Neural progenitor cell (in vitro differentiated cells): ENCODE measurements around the gene RHOXF1. TPM values are rescaled to one million over a fixed set of nuclear protein-coding genes. Genes with fewer than 3 reads are reported as not detected.
"Not testable (repeated sequence)": the region's sequence is repeated elsewhere in the genome, so short reads cannot be mapped to it uniquely, and the experiment has no call there.

Source experiments
- DNase-seq: peaks from one replicate; pipeline ENCODE4 v3.0.0-alpha.2; 2016; ENCODE audit warnings: low spot score
- H2AFZ ChIP-seq: fragments of 200-600 bp; sonication (generic); replicated peaks from 2 replicates; pipeline ENCODE4 v1.6.1; 2016; ENCODE audit warnings: antibody characterized with exemption
- H3F3A ChIP-seq: fragments of 200-600 bp; sonication (generic); 2 replicates; pipeline ENCODE4 v1.6.1; 2016; ENCODE audit warnings: antibody characterized with exemption, low read depth
- H3K27ac ChIP-seq: fragments of 200-600 bp; sonication (generic); 2 replicates; pipeline ENCODE4 v1.5.1; 2016; ENCODE audit warnings: mild to moderate bottlenecking
- H3K27me3 ChIP-seq: fragments of 200-600 bp; sonication (generic); 2 replicates; pipeline ENCODE4 v1.6.1; 2016; ENCODE audit warnings: mild to moderate bottlenecking, moderate library complexity
- H3K36me3 ChIP-seq: fragments of 200-600 bp; sonication (generic); 2 replicates; pipeline ENCODE4 v1.5.1; 2016
- H3K4me1 ChIP-seq: fragments of 200-600 bp; sonication (generic); 2 replicates; pipeline ENCODE4 v1.6.1; 2016; ENCODE audit warnings: mixed run types
- H3K4me2 ChIP-seq: fragments of 200-600 bp; sonication (generic); 2 replicates; pipeline ENCODE4 v1.6.1; 2016
- H3K4me3 ChIP-seq: fragments of 200-600 bp; sonication (generic); 2 replicates; pipeline ENCODE4 v1.5.1; 2016
- H3K79me2 ChIP-seq: fragments of 200-600 bp; sonication (generic); 2 replicates; pipeline ENCODE4 v1.6.1; 2016; ENCODE audit warnings: low read depth
- H3K9ac ChIP-seq: fragments of 200-600 bp; sonication (generic); 2 replicates; pipeline ENCODE4 v1.6.1; 2016
- H3K9me3 ChIP-seq: fragments of 200-600 bp; sonication (generic); 2 replicates; pipeline ENCODE4 v1.5.1; 2016; ENCODE audit warnings: low read depth
- H4K20me1 ChIP-seq: fragments of 200-600 bp; sonication (generic); 2 replicates; pipeline ENCODE4 v1.6.1; 2016; ENCODE audit warnings: low read depth
- H3K27ac Mint-ChIP-seq: 3 replicates; pipeline ENCODE4 v1.8.0; 2021; ENCODE audit warnings: mixed read lengths
- H3K27me3 Mint-ChIP-seq: 2 replicates; pipeline ENCODE4 v1.8.0; 2022; ENCODE audit warnings: low read depth, mild to moderate bottlenecking, inconsistent platforms, moderate library complexity, mixed read lengths; ENCODE audit not compliant: insufficient read depth
- H3K36me3 Mint-ChIP-seq: 3 replicates; pipeline ENCODE4 v1.8.0; 2021; ENCODE audit warnings: mixed read lengths
- H3K4me1 Mint-ChIP-seq: 3 replicates; pipeline ENCODE4 v1.8.0; 2021; ENCODE audit warnings: mixed read lengths
- H3K4me3 Mint-ChIP-seq: 3 replicates; pipeline ENCODE4 v1.8.0; 2021; ENCODE audit warnings: mild to moderate bottlenecking, moderate library complexity, mixed read lengths
- H3K9me3 Mint-ChIP-seq: 3 replicates; pipeline ENCODE4 v1.8.0; 2020; ENCODE audit warnings: mixed read lengths
- CTCF ChIP-seq: fragments of 200-600 bp; sonication (generic); IDR thresholded peaks from 2 replicates; pipeline ENCODE4 v1.5.1; 2017; ENCODE audit warnings: antibody characterized with exemption, mild to moderate bottlenecking
- EZH2 ChIP-seq: fragments of 200-600 bp; sonication (generic); IDR thresholded peaks from 2 replicates; pipeline ENCODE4 v1.6.1; 2017; ENCODE audit warnings: antibody characterized with exemption, mild to moderate bottlenecking, moderate library complexity
- EZH2phosphoT487 ChIP-seq: fragments of 200-600 bp; sonication (generic); IDR thresholded peaks from 2 replicates; pipeline ENCODE4 v1.6.1; 2017; ENCODE audit warnings: antibody characterized with exemption
- total RNA-seq: library from RNA; depleted of rRNA; stranded (reverse); fragments of >200 nt; gene quantifications from 2 replicates; pipeline ENCODE4 v1.2.3, GENCODE V29; 2015; ENCODE audit warnings: low replicate concordance

The RHOXF1 gene
- total RNA-seq, 1 donor from 2014 or later = not detected

GRCh38 chrX:120090208-120090607, 25.5 kb downstream of the RHOXF1 start:
- Histone ChIP-seq H3K27ac (no peak overlapping the region), H3K4me2 (no peak overlapping the region), H3K79me2 (no peaks in the 10 kb centered on the region), H3K27me3 (no peaks in the 10 kb centered on the region), H3K4me1 (no peaks in the 10 kb centered on the region), H4K20me1 (no peaks in the 10 kb centered on the region), H3K36me3 (no peaks in the 10 kb centered on the region), H3K9ac (no peak overlapping the region), H3F3A (no peaks in the 10 kb centered on the region), H3K4me3 (no peak overlapping the region), H3K9me3 (no peaks in the 10 kb centered on the region), H2AFZ (no peak overlapping the region)
- peaks cover 2% of the 10 kb centered on the region for H3K27me3 Mint-ChIP-seq
- TF ChIP-seq CTCF (peak; percentile 14), EZH2 (no peak)
- no peaks in the 10 kb centered on the region for H3K4me1 Mint-ChIP-seq
- no peaks in the 10 kb centered on the region for H3K9me3 Mint-ChIP-seq
- no peak overlapping the region for H3K27ac Mint-ChIP-seq
- H3K4me3 Mint-ChIP-seq = no peak overlapping the region
- H3K36me3 Mint-ChIP-seq = no peaks in the 10 kb centered on the region
- DNase-seq = peak; percentile 5

- Histone ChIP-seq H4K20me1 (no peaks in the 10 kb centered on the region), H3K4me2 (no peak overlapping the region), H3K4me3 (no peak overlapping the region), H3K27ac (no peak overlapping the region), H3K9ac (no peak overlapping the region), H3K79me2 (no peaks in the 10 kb centered on the region), H2AFZ (no peak overlapping the region), H3K36me3 (no peaks in the 10 kb centered on the region), H3K27me3 (no peaks in the 10 kb centered on the region), H3K9me3 (no peaks in the 10 kb centered on the region), H3K4me1 (no peaks in the 10 kb centered on the region), H3F3A (no peaks in the 10 kb centered on the region)
- no peak for DNase-seq
- peaks cover 2% of the 10 kb centered on the region for H3K27me3 Mint-ChIP-seq
- no peak overlapping the region for H3K4me3 Mint-ChIP-seq
- no peak for TF ChIP-seq EZH2phosphoT487
- no peak for TF ChIP-seq EZH2
- TF ChIP-seq CTCF = no peak
- no peak overlapping the region for H3K27ac Mint-ChIP-seq
- H3K36me3 Mint-ChIP-seq = no peaks in the 10 kb centered on the region
- no peaks in the 10 kb centered on the region for H3K4me1 Mint-ChIP-seq
- H3K9me3 Mint-ChIP-seq = no peaks in the 10 kb centered on the region
These were observed 28.3 kb downstream of the RHOXF1 start for GRCh38 chrX:120087289-120088017.

GRCh38 chrX:120085553-120086185, 30.0 kb downstream of the RHOXF1 start:
- H3K79me2 ChIP-seq, H3K36me3 Mint-ChIP-seq, H3K9me3 Mint-ChIP-seq, H3F3A ChIP-seq, H3K4me2 ChIP-seq, H2AFZ ChIP-seq, H3K4me3 ChIP-seq, H3K36me3 ChIP-seq, H3K27ac Mint-ChIP-seq, H3K4me1 Mint-ChIP-seq, H4K20me1 ChIP-seq, H3K4me1 ChIP-seq, DNase-seq, H3K9ac ChIP-seq, H3K4me3 Mint-ChIP-seq, H3K27me3 ChIP-seq, H3K27ac ChIP-seq, H3K27me3 Mint-ChIP-seq, H3K9me3 ChIP-seq: not testable (repeated sequence)

- not testable (repeated sequence) for H3K27me3 Mint-ChIP-seq, H3K9me3 ChIP-seq, H3K36me3 ChIP-seq, H3K27ac Mint-ChIP-seq, H3K9me3 Mint-ChIP-seq, H3K4me1 ChIP-seq, H3F3A ChIP-seq, H3K4me3 ChIP-seq, H3K4me1 Mint-ChIP-seq, H3K36me3 Mint-ChIP-seq, H4K20me1 ChIP-seq, H2AFZ ChIP-seq, DNase-seq, H3K4me3 Mint-ChIP-seq, H3K4me2 ChIP-seq, H3K27ac ChIP-seq, H3K27me3 ChIP-seq, H3K79me2 ChIP-seq, H3K9ac ChIP-seq
These were observed 38.1 kb downstream of the RHOXF1 start, which contains the start of gene RHOXF2B for GRCh38 chrX:120077590-120077989. Gene RHOXF2B (minus strand): TSS chrX:120077690. CDS start chrX:120077552, 138 bp downstream.

- H3K9ac ChIP-seq, H3K27ac Mint-ChIP-seq, H3K4me3 ChIP-seq, H2AFZ ChIP-seq, H4K20me1 ChIP-seq, H3K36me3 Mint-ChIP-seq, H3K4me1 ChIP-seq, H3K36me3 ChIP-seq, H3K27ac ChIP-seq, H3K9me3 ChIP-seq, H3K79me2 ChIP-seq, H3K4me3 Mint-ChIP-seq, H3F3A ChIP-seq, H3K9me3 Mint-ChIP-seq, DNase-seq, H3K27me3 Mint-ChIP-seq, H3K4me2 ChIP-seq, H3K4me1 Mint-ChIP-seq, H3K27me3 ChIP-seq: not testable (repeated sequence)
These were observed 49.5 kb downstream of the RHOXF1 start for GRCh38 chrX:120066169-120066568.
